Kidney (tissue), 14 donors: ENCODE data around the gene NXT2. TPM values are rescaled to one million over a fixed set of nuclear protein-coding genes. Genes with fewer than 3 reads are reported as not detected.

ENCODE experiments used
- DNase-seq, 5 donors: peaks; one replicate each; pipeline ENCODE4 v3.0.0-alpha.2; 2013 to 2020
- FAIRE-seq: peaks from 2 replicates; lab custom pipeline; 2012; peaks lifted over from hg19 to GRCh38; lab: Jason Lieb, UNC
- H3K27ac ChIP-seq, 2 donors: one replicate each; pipeline ENCODE4 v1.7.0; 2013; ENCODE audit warnings: low read depth in 2 of 2, low read length in 2 of 2, inconsistent platforms in 1 of 2
- H3K27me3 ChIP-seq: one replicate; pipeline ENCODE4 v1.7.1; 2013; ENCODE audit warnings: low read length, inconsistent platforms; ENCODE audit not compliant: control insufficient read depth, insufficient read depth
- H3K36me3 ChIP-seq, 3 donors: one replicate each; pipeline versions ENCODE4 v1.7.0 to v1.7.1; 2013; ENCODE audit warnings: low read length in 3 of 3, control low read depth in 1 of 3, inconsistent platforms in 1 of 3; ENCODE audit not compliant: insufficient read depth in 3 of 3, control insufficient read depth in 2 of 3
- H3K4me1 ChIP-seq, 3 donors: one replicate each; pipeline versions ENCODE4 v1.7.0 to v1.7.1; 2013; ENCODE audit warnings: low read length in 3 of 3, inconsistent platforms in 1 of 3, low read depth in 1 of 3; ENCODE audit not compliant: control insufficient read depth in 2 of 3, insufficient read depth in 2 of 3
- H3K4me3 ChIP-seq, 3 donors: one replicate each; pipeline versions ENCODE4 v1.7.0 to v1.8.1; 2013; ENCODE audit warnings: low read length in 3 of 3, control low read depth in 1 of 3, inconsistent platforms in 1 of 3
- H3K9ac ChIP-seq, 3 donors: one replicate each; pipeline versions ENCODE4 v1.7.0 to v1.7.1; 2013; ENCODE audit warnings: low read length in 3 of 3, control low read depth in 1 of 3, inconsistent platforms in 1 of 3
- H3K9me3 ChIP-seq, 3 donors: one replicate each; pipeline versions ENCODE4 v1.7.0 to v1.7.1; 2013; ENCODE audit warnings: low read length in 3 of 3, control low read depth in 1 of 3, inconsistent platforms in 1 of 3; ENCODE audit not compliant: control insufficient read depth in 2 of 3, insufficient read depth in 1 of 3
- intact Hi-C: fragments of 100-400 bp; cut with DNase I; formaldehyde crosslinking; loops from one replicate; pipeline ENCODE4 v1.11.1; 2022
- polyA plus RNA-seq: library from polyadenylated mRNA; stranded (reverse); fragments of 350-450 nt; fragmentation: Illumina TruSeq; extraction: RNeasy Lipid Tissue Mini Kit (QIAGEN cat#74804); gene quantifications from one replicate; pipeline ENCODE4 v1.2.3, GENCODE V29; 2014; ENCODE audit warnings: low read depth, low replicate concordance; ENCODE audit not compliant: insufficient read depth
- total RNA-seq: library from RNA; stranded (reverse); fragmentation: NEBNext Ultra II Directional; extraction: Animal tissue kit (Norgen Biotek cat#: 25700); gene quantifications from one replicate; pipeline ENCODE4 v1.2.1, GENCODE V29; 2021
- TF ChIP-seq, protein P1 (sequence below): IDR thresholded peaks from 3 replicates; pipeline ENCODE4 v1.5.1; 2012; ENCODE audit warnings: mild to moderate bottlenecking, moderate library complexity, borderline replicate concordance; ENCODE audit not compliant: insufficient read depth; ENCODE audit errors: extremely low read depth
- donor health status: control.
- donor health status: control.
- donor health status: control.
- donor health status: control.
- donor health status: control.
- donor health status: DM: yes; HTN: yes; CAD: no.
- donor health status: Normal renal cell carcinoma (clear cell type).

The NXT2 gene
- total and polyA plus RNA-seq, 2 donors from 2014 or later: 4.7 to 8.1 TPM

DNA sequence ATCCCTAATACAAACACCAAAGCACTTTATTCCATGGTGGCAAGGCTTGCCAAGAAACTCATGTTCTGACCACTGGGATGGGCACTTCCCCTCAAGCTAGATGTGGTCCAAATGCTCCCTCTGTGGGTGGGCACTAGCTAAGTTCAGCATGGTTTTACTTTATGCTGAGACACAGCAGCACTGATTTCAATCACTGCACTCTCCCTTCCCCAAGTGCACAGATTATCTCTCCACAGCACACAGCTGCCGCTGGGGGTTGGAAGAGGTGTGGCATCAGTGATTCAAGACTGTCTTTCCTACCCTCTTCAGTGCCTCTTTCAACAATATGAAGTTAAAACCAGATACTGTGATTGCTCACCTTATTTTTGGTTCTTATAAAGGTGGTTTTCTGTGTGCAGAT is 38.2 kb upstream of the NXT2 start:
- no peak for FAIRE-seq
- H3K9ac ChIP-seq: no peak overlapping the region
- no peak overlapping the region for H3K27ac ChIP-seq
- H3K4me3 ChIP-seq: no peak overlapping the region
- intact Hi-C loops: no loop called here
- DNase-seq: no peak
- no peaks in the 10 kb centered on the region for H3K4me1 ChIP-seq
- H3K27me3 ChIP-seq: no peaks in the 10 kb centered on the region
- TF ChIP-seq, protein P1, sequence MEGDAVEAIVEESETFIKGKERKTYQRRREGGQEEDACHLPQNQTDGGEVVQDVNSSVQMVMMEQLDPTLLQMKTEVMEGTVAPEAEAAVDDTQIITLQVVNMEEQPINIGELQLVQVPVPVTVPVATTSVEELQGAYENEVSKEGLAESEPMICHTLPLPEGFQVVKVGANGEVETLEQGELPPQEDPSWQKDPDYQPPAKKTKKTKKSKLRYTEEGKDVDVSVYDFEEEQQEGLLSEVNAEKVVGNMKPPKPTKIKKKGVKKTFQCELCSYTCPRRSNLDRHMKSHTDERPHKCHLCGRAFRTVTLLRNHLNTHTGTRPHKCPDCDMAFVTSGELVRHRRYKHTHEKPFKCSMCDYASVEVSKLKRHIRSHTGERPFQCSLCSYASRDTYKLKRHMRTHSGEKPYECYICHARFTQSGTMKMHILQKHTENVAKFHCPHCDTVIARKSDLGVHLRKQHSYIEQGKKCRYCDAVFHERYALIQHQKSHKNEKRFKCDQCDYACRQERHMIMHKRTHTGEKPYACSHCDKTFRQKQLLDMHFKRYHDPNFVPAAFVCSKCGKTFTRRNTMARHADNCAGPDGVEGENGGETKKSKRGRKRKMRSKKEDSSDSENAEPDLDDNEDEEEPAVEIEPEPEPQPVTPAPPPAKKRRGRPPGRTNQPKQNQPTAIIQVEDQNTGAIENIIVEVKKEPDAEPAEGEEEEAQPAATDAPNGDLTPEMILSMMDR: no peak
- H3K36me3 ChIP-seq: no peaks in the 10 kb centered on the region
- no peaks in the 10 kb centered on the region for H3K9me3 ChIP-seq

DNA sequence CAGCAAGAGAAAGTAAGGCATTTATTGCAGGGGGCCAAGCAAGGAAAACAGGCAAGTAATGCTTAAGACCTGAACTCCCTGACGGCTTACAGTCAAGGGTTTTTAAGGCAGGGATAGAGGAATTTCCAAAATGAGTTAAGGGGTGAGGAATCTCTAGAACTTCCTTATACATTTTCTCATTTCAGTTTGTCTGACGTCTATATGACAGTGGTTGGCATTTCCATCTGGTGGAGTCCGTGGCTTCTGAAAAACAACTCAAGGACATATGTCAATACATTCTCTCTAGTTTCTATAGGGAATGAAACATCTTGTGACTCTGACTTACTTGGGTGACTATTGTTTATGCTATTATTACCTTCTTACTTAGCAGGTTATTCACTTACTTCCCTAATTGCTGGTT is 35.5 kb upstream of the NXT2 start:
- Histone ChIP-seq H3K4me1 (no peaks in the 10 kb centered on the region), H3K27ac (no peak overlapping the region), H3K4me3 (no peak overlapping the region), H3K9ac (no peak overlapping the region), H3K27me3 (no peaks in the 10 kb centered on the region), H3K9me3 (no peaks in the 10 kb centered on the region), H3K36me3 (no peaks in the 10 kb centered on the region)
- intact Hi-C loops: no loop called here
- FAIRE-seq (no peak), DNase-seq (no peak)
- TF ChIP-seq, protein P1: no peak

GRCh38 chrX:109508915-109509314 is 27.7 kb upstream of the NXT2 start:
- H3K36me3 ChIP-seq: no peaks in the 10 kb centered on the region
- peak; percentile 94 for FAIRE-seq
- TF ChIP-seq, protein P1: no peak
- no peak overlapping the region for H3K9ac ChIP-seq
- H3K27me3 ChIP-seq: peaks cover 2% of the 10 kb centered on the region
- no peak for DNase-seq
- intact Hi-C loops: no loop called here
- no peak overlapping the region for H3K27ac ChIP-seq
- H3K4me3 ChIP-seq: no peak overlapping the region
- H3K4me1 ChIP-seq: no peaks in the 10 kb centered on the region
- no peaks in the 10 kb centered on the region for H3K9me3 ChIP-seq

GRCh38 chrX:109511113-109511512 is 25.5 kb upstream of the NXT2 start:
- intact Hi-C loops: no loop called here
- H3K36me3 ChIP-seq: no peaks in the 10 kb centered on the region
- peaks cover 2% of the 10 kb centered on the region for H3K27me3 ChIP-seq
- DNase-seq (no peak), FAIRE-seq (no peak)
- no peak overlapping the region for H3K27ac ChIP-seq
- H3K4me1 ChIP-seq: no peaks in the 10 kb centered on the region
- TF ChIP-seq, protein P1: no peak
- no peaks in the 10 kb centered on the region for H3K9me3 ChIP-seq
- no peak overlapping the region for H3K4me3 ChIP-seq
- no peak overlapping the region for H3K9ac ChIP-seq
